NCI-H187 (cell line): ENCODE measurements around the gene CCDC81.
"Not testable (repeated sequence)": the region's sequence is repeated elsewhere in the genome, so short reads cannot be mapped to it uniquely, and the experiment has no call there.

Experiments used
- DNase-seq, 2 experiments: peaks; one replicate each; lab custom pipeline; 2025; lab: John Stamatoyannopoulos, UW

CCDC81 gene

DNA sequence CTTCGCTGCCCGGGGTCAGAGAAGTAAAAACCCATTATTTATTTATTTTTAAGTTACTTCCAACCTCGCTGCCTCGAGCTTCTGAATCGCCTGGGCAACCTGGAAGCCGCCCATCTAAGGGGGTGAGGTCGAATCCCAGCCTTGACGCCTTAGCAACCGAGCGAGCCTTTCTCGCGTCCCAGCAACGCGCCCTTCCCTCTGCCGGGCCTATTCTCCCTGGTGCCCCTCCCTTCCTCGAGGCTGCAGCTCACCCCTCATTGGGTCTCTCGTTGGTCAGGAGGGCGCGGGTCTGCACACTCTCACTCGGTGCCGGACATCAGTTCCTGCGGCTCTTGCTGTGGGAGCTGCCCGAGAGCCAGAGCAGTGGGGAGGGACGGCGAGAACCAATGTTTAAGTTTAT, at the start of gene CCDC81:
CCDC81 (plus strand) TSS at position 302 of the 400 bp plus-strand sequence. CDS start 277 bp downstream, outside the sequence.
- DNase-seq = no peak

DNA sequence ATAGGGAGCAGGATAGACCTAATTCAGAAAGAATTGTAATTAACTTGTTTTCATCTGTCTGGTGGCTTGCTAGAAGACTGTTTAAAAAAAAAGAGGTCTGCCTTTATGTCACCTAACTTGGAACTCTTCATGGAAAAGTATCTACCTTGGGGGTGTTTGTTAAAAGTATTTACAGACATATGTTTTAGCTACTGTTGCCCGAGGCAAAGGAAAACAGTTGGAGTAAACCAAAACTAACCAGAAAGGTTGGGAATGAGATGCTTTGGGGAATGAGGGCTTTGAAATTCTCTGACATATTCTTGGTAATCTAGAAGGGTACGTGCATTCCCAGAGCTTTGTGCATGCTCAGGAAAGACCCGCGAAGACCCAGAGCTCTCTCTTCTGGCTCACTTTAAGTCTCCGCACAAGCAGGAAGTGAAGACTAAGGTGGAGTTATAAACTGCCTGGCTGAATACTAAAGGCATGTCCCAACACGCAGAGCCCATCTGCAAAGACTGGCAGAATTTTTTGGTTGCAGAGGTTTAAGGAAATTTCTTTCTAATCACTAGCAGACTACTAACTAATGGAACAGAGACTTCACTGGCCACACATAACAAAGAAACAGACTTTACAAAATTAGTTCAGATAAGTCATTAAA, 39.4 kb upstream of the CCDC81 start:
- no peak for DNase-seq

DNA sequence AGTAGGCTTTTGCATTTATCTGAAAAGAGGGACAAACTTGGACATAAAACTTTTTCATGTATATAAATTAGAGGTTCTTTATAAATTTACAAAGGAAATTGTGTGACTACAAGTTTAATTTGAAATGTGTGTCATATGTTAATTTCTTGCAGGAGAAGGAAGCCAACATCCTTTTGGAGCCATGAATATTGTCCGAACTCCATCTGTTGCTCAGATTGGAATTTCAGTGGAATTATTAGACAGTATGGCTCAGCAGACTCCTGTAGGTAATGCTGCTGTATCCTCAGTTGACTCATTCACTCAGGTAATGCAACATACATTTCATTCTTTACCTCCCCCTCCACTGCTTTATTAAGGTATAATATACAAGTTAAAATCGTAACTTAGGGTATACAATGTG, 37.5 kb upstream of the CCDC81 start:
- no peak for DNase-seq

DNA sequence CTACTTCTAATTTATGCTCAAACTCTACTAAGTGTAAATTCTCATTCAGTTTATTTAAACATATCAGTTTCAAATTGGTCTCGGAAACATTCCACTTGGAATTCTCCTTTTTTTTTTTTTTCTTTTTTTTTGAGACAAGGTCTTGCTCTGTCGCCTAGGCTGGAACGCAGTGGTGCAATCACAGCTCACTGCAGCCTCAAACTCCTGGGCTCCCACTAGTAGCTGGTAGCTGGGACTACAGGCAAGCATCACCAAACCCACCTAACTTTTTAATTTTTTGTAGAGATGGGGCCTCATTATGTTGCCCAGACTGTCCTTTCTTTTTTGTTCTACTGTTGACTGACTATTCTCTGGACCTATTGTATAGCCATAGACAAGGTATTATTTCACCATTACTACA, 33.3 kb upstream of the CCDC81 start:
- DNase-seq = no peak

DNA sequence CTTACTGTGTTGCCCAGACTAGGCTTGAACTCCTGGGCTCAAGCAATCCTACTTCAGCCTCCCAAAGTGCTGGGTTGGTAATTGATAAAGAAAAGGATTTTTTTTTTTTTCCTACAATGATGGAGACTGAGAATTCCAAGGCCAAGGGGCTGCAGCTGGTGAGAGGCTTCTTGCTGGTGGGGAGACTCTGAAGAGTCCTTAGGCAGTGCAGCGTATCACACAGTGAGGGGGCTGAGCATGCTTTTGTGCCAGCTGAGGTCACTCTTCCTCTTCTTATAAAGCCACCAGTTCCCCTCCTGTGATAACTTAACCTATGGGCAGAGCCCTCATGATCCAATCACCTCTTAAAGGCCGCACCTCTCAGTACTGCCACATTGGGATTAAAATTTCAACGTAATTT, 28.2 kb upstream of the CCDC81 start:
- DNase-seq = no peak

DNA sequence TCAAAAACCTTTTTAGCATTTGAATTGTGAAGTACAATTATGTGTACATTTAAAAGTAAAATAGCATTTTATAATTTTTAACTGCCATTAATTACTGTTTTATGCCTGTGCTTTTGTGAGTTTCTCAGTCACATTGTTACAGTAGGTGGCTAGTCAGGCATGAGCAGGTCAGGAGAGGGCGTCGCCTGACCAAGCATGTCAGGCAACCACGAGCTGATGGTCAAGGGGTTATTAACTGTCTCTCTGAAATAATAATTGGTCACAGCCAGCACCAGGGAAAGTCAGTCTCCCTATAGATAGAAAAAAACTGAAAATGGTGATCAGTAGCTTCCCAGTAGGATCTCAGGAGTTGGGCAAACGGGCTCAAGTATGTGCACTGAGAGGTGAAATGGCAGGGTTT, 19.4 kb upstream of the CCDC81 start:
- no peak for DNase-seq

DNA sequence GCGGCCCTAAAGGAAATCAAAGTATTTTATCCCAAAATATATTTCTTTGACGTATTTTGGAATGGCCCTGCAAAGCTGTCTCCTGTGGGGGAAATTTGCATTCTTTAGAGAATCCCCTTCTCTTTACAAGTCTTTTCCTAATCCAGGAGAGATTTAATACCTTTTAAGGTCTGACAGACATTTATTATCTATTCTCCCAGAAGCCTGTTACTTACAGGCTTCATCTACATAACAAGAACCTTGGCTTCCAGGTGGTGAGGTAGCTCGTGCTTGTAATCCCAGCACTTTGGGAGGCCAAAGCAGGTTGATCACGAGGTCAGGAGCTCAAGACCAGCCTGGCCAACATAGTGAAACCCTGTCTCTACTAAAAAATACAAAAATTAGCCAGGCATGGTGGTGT, 17.3 kb upstream of the CCDC81 start:
- not testable (repeated sequence) for DNase-seq

DNA sequence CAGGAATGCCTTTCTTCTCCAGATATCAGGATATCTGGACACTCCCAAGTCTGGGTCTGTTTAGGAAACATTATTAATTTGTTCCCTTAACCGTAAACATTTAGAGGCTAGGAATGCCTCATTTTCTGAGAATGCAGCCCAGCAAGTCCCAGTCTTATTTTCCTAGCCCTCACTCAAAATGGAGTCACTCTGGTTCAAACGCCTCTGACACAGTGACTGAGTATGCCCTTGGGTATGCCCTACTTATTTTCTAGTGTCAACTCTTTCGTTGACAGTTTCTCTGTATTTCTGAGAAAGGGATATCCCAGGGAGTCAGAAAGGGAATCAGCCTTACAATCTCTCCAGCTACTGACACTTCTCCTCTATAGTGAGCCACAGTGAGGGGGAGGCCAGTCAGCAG, 16.0 kb upstream of the CCDC81 start:
- no peak for DNase-seq

DNA sequence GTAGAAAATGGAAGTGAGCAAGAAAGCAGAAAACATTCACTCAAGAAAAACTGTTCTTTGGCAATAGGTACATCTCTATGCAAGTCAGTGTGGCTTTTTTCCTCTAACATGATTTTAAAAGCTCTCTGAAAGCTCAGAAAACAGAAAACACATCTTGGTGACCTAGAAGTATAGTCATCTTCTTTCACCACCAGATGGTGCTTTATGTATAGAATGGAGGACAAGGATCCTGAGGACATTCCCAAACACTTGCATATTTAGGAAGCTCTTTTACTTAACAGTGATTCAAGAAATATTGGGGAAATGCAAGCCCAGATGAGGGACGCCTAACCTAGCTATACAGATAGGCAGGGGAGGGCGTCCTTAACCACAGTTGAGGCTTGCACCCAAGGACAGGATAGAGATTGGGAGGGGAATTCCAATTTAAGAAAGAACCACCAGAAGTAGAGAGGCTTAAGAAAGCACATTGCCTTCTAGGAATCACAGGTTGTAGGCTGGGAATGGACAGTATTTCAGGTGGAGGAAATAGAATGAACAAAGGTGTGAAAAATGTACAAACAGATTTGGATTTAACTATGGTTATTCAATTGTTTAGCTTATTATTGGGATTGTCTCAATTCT, 13.8 kb upstream of the CCDC81 start:
- no peak for DNase-seq

DNA sequence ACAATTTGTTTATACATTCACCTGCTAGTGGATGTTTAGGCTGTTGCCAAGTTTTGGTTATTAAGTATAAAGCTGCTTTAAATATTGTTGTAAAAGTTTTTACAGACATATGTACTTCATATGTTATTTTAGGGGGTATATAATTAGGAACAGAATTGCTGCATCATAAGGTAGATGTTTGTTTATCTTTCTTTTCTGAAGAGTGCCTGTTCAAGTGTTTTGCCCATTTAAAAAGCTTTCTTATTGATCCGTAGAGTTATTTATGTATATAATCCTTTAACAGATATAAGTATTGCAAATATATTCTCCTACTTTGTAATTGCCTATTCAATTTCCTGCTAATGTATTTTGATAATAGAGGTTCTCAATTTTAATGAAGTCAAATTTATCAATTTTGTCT, 11.3 kb upstream of the CCDC81 start:
- DNase-seq = no peak

DNA sequence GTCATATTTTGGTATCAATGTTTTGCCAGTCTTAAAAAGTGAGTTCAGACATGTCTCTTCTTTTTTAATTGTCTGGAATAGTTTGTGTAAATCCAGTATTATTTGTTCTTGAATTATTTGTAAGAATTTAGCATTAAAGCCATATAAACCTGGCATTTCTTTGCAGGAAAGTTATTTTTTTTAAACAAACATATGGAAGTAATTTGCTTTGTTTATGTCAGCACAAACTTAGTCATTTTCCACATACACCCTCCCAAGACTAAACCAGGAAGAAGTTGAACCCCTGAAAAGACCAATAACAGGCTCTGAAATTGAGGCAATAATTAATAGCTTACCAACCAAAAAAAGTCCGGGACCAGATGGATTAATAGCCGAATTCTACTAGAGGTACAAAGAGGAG, 9.1 kb upstream of the CCDC81 start:
- DNase-seq = no peak

DNA sequence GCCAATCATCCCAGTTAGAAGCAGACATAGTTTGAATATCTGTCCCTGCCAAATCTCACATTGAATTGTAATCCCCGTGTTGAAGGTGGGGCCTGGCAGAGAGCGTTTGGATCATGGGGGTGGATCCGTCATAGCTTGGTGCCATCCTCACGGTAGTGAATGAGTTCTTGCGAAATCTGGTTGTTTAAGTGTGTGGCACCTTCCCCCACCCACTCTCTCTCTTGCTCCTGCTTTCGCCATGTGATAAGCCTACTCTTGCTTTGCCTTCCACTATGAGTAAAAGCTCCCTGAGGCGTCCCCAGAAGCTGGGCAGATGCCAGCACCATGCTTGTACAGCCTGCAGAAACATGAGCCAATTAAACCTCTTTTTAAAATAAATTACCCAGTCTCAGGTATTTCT, 5.0 kb upstream of the CCDC81 start:
- no peak for DNase-seq

DNA sequence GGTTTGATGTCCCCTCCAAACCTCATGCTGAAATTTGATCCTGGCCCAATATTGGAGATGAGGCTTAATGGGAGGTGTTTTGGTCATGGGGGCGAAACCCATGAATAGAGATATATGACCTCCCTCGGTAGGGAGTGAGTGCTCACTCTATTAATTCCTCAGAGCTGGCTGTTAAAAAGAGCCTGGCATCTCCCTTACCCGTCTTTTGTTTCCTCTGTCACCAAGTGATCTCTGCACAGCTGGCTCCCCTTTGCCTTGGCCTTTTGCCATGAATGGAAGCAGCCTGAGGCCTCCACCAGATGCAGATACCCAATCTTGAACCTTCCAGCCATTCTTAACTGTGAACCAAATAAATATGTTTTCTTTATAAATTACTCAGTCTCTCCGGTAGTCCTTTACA, 4.5 kb upstream of the CCDC81 start:
- no peak for DNase-seq

DNA sequence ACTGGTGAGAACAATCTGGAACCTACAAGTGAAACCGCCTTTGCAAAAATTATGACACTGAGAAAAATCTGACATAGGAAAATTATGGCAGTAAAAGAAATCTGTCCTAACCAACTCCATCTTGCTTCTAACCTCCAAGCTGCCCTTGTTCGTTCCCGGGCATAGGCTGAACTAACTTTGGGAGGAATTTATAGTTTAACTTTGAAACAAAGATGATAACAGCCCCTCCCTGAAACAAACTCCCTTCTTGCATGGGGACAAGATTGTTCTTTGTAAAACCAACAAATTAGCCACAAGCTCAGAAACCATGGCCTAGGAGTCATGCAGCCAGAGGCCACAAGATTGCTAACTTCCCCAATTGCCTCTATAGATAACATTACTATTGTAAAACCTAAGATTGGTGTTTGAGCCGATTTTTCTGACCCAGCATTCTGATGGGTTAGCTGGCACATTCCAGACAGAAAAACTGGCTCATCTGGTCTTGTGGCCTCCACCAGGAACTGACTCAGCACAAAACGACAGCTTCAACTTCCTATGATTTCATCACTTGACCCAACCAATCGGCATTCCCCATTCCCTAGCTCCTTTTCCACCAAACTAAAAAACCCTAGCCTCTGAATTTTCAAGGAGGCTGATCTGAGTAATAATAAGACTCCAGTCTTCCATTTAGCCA, 3.6 kb upstream of the CCDC81 start:
- DNase-seq = no peak

DNA sequence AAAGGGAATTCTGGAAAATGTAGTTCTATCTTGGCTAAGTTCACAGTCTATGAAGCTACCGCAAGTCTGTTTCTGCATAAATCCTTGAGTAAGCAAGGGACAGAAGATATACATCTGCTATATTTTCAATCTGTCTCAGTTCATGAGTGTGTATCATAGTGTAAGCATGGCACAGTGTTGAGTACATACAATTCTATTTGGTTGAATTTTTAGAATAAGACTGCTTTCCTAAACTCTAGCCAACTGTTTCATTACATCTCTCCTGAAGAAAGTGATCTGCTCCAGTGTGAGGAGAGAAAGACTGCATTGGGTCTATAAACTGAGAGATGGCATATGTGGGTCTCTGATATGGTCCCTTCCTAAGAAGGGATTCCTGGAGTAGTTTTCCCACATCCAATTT, 2.6 kb upstream of the CCDC81 start:
- DNase-seq = no peak

DNA sequence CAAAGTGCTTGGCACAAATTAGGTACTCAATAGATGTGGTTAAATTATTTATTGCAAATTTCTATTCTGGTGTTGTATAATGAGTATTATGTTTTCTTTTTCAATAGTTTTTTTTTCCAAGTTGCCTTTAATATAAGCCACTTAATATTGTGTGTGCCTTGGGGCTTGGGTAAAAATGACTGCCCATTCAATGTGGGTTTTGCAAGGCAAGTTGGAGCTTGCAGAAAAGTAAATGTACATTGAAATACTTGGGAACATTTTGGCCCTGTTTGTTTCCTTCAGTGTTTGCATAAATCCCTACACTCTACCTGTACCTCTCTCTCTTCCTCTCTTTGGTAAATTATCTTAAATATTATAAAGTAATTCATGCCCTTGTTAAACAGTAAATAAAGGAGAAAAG, 2.1 kb upstream of the CCDC81 start:
- DNase-seq = no peak

DNA sequence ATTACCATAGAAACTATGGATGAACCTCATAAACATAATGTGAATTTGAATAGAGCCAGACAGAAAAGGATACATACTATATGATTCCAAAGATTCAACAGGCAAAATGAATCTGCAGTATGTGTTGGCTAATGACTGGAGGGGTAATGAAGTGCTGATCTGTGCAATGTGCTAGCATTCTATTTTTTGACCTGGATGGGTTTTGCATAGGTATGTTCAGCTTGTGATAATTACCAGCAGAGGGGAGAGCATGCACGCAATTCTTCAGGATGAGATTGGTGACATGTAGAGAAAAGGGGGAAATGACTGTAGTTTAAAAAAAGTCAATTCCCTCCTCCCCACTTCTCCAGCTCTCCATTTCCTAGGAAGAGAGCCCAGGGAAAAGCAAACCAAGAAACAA, 618 bp upstream of the CCDC81 start:
- no peak for DNase-seq

DNA sequence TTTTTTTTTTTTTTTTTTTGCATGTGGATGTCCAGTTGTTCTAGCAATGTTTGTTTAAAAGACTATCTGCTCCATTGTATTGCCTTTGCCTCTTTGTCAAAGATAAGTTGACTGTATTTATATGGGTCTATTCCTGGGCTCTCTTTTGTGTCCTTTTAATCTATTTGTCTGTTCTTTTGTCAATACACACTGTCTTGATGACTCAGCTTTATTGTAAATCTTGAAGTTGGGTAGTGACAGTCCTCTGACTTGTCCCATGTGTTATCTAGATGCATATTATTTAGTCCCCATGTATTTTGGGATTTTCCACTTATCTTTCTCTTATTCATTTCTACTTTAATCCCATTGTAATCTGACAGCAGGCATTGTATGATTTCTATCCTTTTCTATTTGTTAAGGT, 3.3 kb downstream of the CCDC81 start:
- DNase-seq = no peak

DNA sequence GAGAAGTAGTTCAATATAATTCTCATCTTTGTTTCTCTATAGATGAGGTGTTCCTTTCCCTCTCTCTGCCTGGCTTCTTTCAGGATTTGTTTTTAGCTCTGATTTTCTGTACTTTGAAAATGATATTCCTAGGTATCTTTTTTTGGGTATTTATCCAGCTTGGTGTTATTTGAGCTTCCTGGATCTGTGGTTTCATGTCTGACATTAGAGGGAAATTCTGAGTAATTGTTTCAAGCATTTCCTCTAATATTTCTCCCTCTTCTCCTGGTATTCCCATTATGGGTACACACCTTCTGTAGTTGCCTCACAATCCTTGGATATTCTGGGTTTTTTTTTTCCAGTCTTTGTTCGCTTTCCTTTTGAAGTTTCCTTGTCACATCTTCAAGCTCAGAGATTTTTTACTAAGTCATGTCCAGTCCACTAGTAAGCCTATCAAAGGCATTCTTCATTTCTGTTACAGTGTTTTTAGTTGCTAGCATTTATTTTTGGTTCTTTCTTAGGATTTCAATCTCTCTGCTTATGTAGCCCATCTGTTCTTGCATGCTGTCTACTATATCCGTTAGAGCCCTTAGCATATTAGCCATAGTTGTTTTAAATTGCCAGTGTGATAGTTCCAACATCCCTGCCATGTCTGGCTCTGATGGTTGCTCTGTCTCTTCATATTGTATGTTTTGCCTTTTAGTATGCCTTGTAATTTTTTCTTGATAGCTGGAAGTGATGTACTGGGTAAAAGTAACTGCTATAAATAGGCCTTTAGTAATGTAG, 5.8 kb downstream of the CCDC81 start:
- DNase-seq = no peak

DNA sequence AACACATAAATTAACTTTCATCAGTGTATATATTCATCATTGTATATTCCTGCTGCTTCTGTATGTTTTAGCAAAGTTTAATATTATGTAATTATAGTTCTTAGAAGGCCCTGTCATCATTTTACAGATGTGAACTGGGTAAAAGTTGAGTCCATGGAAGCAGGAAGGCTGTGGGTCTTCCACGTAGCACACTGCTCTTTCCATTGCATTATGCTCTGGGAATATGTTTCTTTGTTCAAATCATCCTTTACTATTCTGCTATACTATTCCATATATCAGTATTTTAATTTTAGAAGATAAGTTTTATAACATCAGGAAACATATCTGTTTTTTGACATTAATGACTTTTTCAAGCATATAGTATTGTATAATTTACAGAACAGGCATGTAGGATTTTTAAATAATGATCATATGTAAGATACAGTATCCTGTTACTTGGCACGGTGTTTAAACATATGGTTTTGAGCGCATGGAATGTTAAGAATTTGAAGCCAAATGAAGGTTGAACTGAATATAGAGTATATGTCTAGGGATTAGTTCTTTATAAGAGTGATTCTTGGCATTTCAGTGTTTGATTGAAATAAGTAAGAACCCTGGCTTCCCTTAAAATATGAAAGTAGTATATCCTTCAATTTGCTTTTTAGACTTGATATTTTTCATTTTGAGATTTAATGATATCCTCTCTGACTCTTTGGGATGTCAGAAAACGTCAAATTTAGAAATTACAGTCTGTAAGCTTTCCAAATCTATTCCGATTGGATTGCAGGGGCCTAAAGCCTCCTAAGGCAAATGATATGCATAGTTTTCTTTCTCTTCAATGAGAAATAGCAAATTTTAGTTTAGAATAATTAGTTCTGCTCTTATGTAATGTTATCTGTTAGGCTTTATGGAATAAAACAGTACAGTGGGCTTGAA, 8.6 kb downstream of the CCDC81 start:
- no peak for DNase-seq

DNA sequence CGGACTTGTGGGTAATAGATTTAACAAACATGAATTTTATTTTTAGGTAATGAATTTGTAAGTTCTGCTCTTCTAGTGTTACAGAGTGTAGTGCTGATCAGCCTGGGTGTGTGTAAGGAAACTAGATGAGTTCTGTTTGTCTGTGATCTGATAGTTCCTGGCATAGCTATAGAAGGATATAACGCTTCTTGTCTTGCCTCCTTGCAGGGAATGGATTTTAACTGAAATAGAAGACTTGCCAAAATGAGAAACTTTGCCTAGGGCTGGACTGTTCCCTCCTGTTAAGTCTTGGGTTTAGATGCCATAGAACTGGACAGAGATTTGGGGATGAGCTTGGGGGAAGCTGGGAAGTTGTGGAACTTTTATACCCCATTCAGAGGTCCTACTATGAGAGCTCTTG, 11.6 kb downstream of the CCDC81 start:
- DNase-seq = no peak

DNA sequence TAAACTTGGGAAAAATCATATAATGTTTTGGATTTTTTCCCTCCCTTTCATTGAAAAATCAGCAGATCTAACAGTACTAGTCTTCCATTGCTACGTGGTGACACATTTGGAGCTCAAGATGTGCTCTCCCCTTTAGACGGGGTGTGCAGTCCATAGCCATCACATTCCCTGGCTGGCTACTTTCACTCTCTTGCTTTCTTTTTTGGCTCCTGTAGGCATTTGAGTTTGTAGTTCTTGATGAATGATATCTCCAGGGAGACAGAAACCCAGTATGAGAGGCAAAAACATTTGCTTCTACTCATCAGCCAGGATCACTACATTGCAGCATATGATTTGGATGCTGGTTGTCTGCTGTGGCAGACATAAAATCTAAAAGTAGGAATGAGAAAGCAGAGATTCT, 12.1 kb downstream of the CCDC81 start:
- no peak for DNase-seq
